ENCODE results near the gene SDHC.

Gene SDHC

GRCh38 chr1:161359291-161359690 lies 45.1 kb downstream of the SDHC start:
- TF ChIP-seq CTCF (IDR thresholded peaks at IDR 0.05; ENCODE audit: poor library complexity, severe bottlenecking): no peak
- Histone ChIP-seq H3K9me3 (ENCODE audit: severe bottlenecking) (no peaks in the 10 kb centered on the region), H3K27me3 (ENCODE audit: insufficient read depth, poor library complexity, severe bottlenecking) (no peaks in the 10 kb centered on the region), H3K27ac (ENCODE audit: poor library complexity, severe bottlenecking) (no peak overlapping the region), H3K4me1 (ENCODE audit: insufficient read depth, poor library complexity, severe bottlenecking) (no peaks in the 10 kb centered on the region), H3K4me3 (ENCODE audit: severe bottlenecking) (no peak overlapping the region), H3K36me3 (ENCODE audit: low read depth) (peaks cover 37% of the 10 kb centered on the region)
- DNase-seq (ENCODE audit: low spot score): no peak
- ATAC-seq (ENCODE audit: low read depth): no peak

- DNase-seq (ENCODE audit: low spot score) (no peak), ATAC-seq (ENCODE audit: low read depth) (no peak)
- peaks cover 28% of the 10 kb centered on the region for H3K36me3 ChIP-seq (ENCODE audit: low read depth)
- H3K4me1 ChIP-seq (ENCODE audit: insufficient read depth, poor library complexity, severe bottlenecking): no peaks in the 10 kb centered on the region
- H3K9me3 ChIP-seq (ENCODE audit: severe bottlenecking): no peaks in the 10 kb centered on the region
- no peaks in the 10 kb centered on the region for H3K27me3 ChIP-seq (ENCODE audit: insufficient read depth, poor library complexity, severe bottlenecking)
- TF ChIP-seq CTCF (IDR thresholded peaks at IDR 0.05; ENCODE audit: poor library complexity, severe bottlenecking): no peak
- H3K27ac ChIP-seq (ENCODE audit: poor library complexity, severe bottlenecking): no peak overlapping the region
- no peak overlapping the region for H3K4me3 ChIP-seq (ENCODE audit: severe bottlenecking)
Observed at GRCh38 chr1:161364332-161364731, 50.2 kb downstream of the SDHC start.

- H3K36me3 ChIP-seq (ENCODE audit: low read depth): peaks cover 26% of the 10 kb centered on the region
- DNase-seq (ENCODE audit: low spot score) (no peak), ATAC-seq (ENCODE audit: low read depth) (no peak)
- no peak for TF ChIP-seq CTCF (IDR thresholded peaks at IDR 0.05; ENCODE audit: poor library complexity, severe bottlenecking)
- no peaks in the 10 kb centered on the region for H3K9me3 ChIP-seq (ENCODE audit: severe bottlenecking)
- H3K4me3 ChIP-seq (ENCODE audit: severe bottlenecking): no peak overlapping the region
- H3K4me1 ChIP-seq (ENCODE audit: insufficient read depth, poor library complexity, severe bottlenecking): no peaks in the 10 kb centered on the region
- H3K27ac ChIP-seq (ENCODE audit: poor library complexity, severe bottlenecking): no peak overlapping the region
- H3K27me3 ChIP-seq (ENCODE audit: insufficient read depth, poor library complexity, severe bottlenecking): no peaks in the 10 kb centered on the region
Observed at GRCh38 chr1:161365207-161365606, 51.0 kb downstream of the SDHC start.

- ATAC-seq (ENCODE audit: low read depth): peak; percentile 98
- DNase-seq (ENCODE audit: low spot score): no peak
- no peak within 1 kb of the TSS for H3K27ac ChIP-seq (ENCODE audit: poor library complexity, severe bottlenecking)
- no peaks in the 10 kb centered on the region for H3K9me3 ChIP-seq (ENCODE audit: severe bottlenecking)
- H3K4me1 ChIP-seq (ENCODE audit: insufficient read depth, poor library complexity, severe bottlenecking): no peaks in the 10 kb centered on the region
- TF ChIP-seq CTCF (IDR thresholded peaks at IDR 0.05; ENCODE audit: poor library complexity, severe bottlenecking): peak; percentile 20
- H3K27me3 ChIP-seq (ENCODE audit: insufficient read depth, poor library complexity, severe bottlenecking): no peaks in the 10 kb centered on the region
- H3K4me3 ChIP-seq (ENCODE audit: severe bottlenecking): no peak within 1 kb of the TSS
- peaks cover 26% of the 10 kb centered on the region for H3K36me3 ChIP-seq (ENCODE audit: low read depth)
Observed at GRCh38 chr1:161367684-161368400, 53.7 kb downstream of the SDHC start, which contains the start of gene CFAP126. TSS of gene CFAP126 (minus strand) at chr1:161367876. CDS start at chr1:161367868, 8 bp downstream.

GRCh38 chr1:161373442-161373841 lies 59.3 kb downstream of the SDHC start:
- Histone ChIP-seq H3K4me3 (ENCODE audit: severe bottlenecking) (no peak overlapping the region), H3K4me1 (ENCODE audit: insufficient read depth, poor library complexity, severe bottlenecking) (no peaks in the 10 kb centered on the region), H3K9me3 (ENCODE audit: severe bottlenecking) (no peaks in the 10 kb centered on the region), H3K27ac (ENCODE audit: poor library complexity, severe bottlenecking) (no peak overlapping the region), H3K27me3 (ENCODE audit: insufficient read depth, poor library complexity, severe bottlenecking) (no peaks in the 10 kb centered on the region), H3K36me3 (ENCODE audit: low read depth) (no peaks in the 10 kb centered on the region)
- DNase-seq (ENCODE audit: low spot score) (no peak), ATAC-seq (ENCODE audit: low read depth) (no peak)
- TF ChIP-seq CTCF (IDR thresholded peaks at IDR 0.05; ENCODE audit: poor library complexity, severe bottlenecking): no peak

Data from RWPE2 (cell line).